T-cell (primary cell): ENCODE measurements around the gene ZBTB5. TPM values are rescaled to one million over a fixed set of nuclear protein-coding genes. Genes with fewer than 3 reads are reported as not detected.

ENCODE experiments used
- ATAC-seq, 4 experiments: fragments of 200-7000 bp in 3 of 4; fragments of 150-1000 bp in 1 of 4; cut with Tn5 transposase; replicated peaks in 1 of 4; 1 replicate in 3 of 4; 2 replicates in 1 of 4; pipeline ENCODE4 v1.10.0; 2021; ENCODE audit warnings: moderate library complexity in 3 of 4, mild to moderate bottlenecking in 2 of 4, moderate number of reproducible peaks in 1 of 4
- CTCF ChIA-PET, 2 donors: fragments of 300-600 bp; sonication (Branson Sonifier 250); formaldehyde crosslinking; loops; one replicate each; lab custom pipeline; 2022; ENCODE audit warnings: antibody characterized with exemption in 2 of 2; lab: Charles Lee
- POLR2A ChIA-PET, 2 donors: fragments of 300-600 bp; sonication (Branson Sonifier 250); formaldehyde crosslinking; loops; one replicate each; lab custom pipeline; 2022; ENCODE audit warnings: antibody characterized with exemption in 2 of 2; lab: Charles Lee
- DNase-seq, 35 experiments: peaks; one replicate each; pipeline versions ENCODE4 v3.0.0 to v3.0.0-alpha.2; 2013 to 2023
- H3K27ac ChIP-seq: one replicate; pipeline ENCODE4 v1.5.1; 2013; ENCODE audit warnings: low read length
- H3K27me3 ChIP-seq, 2 experiments: replicated peaks in 1 of 2; 1 replicate in 1 of 2; 2 replicates in 1 of 2; pipeline versions ENCODE4 v1.6.1 to v1.7.0; 2013; ENCODE audit warnings: low read length in 1 of 2, mixed read lengths in 1 of 2; ENCODE audit not compliant: control insufficient read depth in 2 of 2, insufficient read depth in 2 of 2; ENCODE audit errors: extremely low read depth in 1 of 2
- H3K36me3 ChIP-seq, 2 donors: 1 replicate in 1 of 2; 2 replicates in 1 of 2; pipeline versions ENCODE4 v1.6.1 to v1.7.0; 2013; ENCODE audit warnings: low read length in 1 of 2; ENCODE audit not compliant: control insufficient read depth in 2 of 2, insufficient read depth in 1 of 2; ENCODE audit errors: extremely low read depth in 1 of 2
- H3K4me1 ChIP-seq, 2 experiments: 1 replicate in 1 of 2; 2 replicates in 1 of 2; pipeline versions ENCODE4 v1.6.1 to v1.7.0; 2013; ENCODE audit warnings: low read length in 2 of 2, mixed read lengths in 1 of 2; ENCODE audit not compliant: insufficient read depth in 2 of 2, control insufficient read depth in 1 of 2; ENCODE audit errors: extremely low read depth in 1 of 2
- H3K4me3 ChIP-seq, 2 donors: 1 replicate in 1 of 2; 2 replicates in 1 of 2; pipeline versions ENCODE4 v1.5.1 to v1.7.0; 2013; ENCODE audit warnings: mild to moderate bottlenecking in 2 of 2, low read length in 1 of 2, moderate library complexity in 1 of 2; ENCODE audit not compliant: control insufficient read depth in 1 of 2; ENCODE audit errors: extremely low read depth in 1 of 2
- H3K9me3 ChIP-seq: 2 replicates; pipeline ENCODE4 v1.7.0; 2013
- H3K27ac Mint-ChIP-seq, 2 donors: one replicate each; pipeline ENCODE4 v1.8.0; 2020 to 2021; ENCODE audit warnings: mild to moderate bottlenecking in 2 of 2, mixed read lengths in 2 of 2
- H3K27me3 Mint-ChIP-seq, 2 donors: one replicate each; pipeline ENCODE4 v1.8.0; 2021 to 2022; ENCODE audit warnings: mixed read lengths in 2 of 2
- H3K36me3 Mint-ChIP-seq: one replicate; pipeline ENCODE4 v1.8.0; 2021; ENCODE audit warnings: mixed read lengths
- H3K4me1 Mint-ChIP-seq, 3 donors: one replicate each; pipeline ENCODE4 v1.8.0; 2020 to 2022; ENCODE audit warnings: mixed read lengths in 3 of 3, mild to moderate bottlenecking in 1 of 3
- H3K4me3 Mint-ChIP-seq, 3 donors: one replicate each; pipeline ENCODE4 v1.8.0; 2020 to 2022; ENCODE audit warnings: mild to moderate bottlenecking in 3 of 3, mixed read lengths in 3 of 3, moderate library complexity in 3 of 3
- H3K9me3 Mint-ChIP-seq, 3 donors: one replicate each; pipeline ENCODE4 v1.8.0; 2020 to 2022; ENCODE audit warnings: mixed read lengths in 3 of 3
- WGBS: methylation state at CpG from one replicate; pipeline ENCODE4 v1.1.5; 2013; ENCODE audit warnings: missing lambda C conversion rate; ENCODE audit not compliant: insufficient coverage; 5-methylcytosine and 5-hydroxymethylcytosine counted together
- total RNA-seq, 35 experiments: library from RNA in 6 of 35; stranded (reverse) in 6 of 35; fragments of 120-200 nt in 1 of 35; gene quantifications; one replicate each; pipeline versions ENCODE4 v1.2.1 to v1.2.4 and lab custom pipeline; 2013 to 2026

Gene ZBTB5
- total RNA-seq, 5 donors from 2014 or later (not counting 1 experiment from before 2014, with no cell fraction given) = 12.5 to 14.3 (median 13.3) TPM

GRCh38 chr9:37495571-37495970 is 30.3 kb upstream of the ZBTB5 start:
- POLR2A ChIA-PET = interaction anchor here in 1 of 2 donors (0.6 kb wide), 1 partner anchor 9 kb away, joined by 3 read pairs; no protein-coding TSS in a partner anchor
- H3K27me3 ChIP-seq = no peaks in the 10 kb centered on the region
- no peak for ATAC-seq
- Mint-ChIP-seq H3K4me1 (peaks cover 1 to 5% (median 5%) of the 10 kb centered on the region in 3 donors), H3K27ac (no peak overlapping the region), H3K36me3 (peaks cover 61% of the 10 kb centered on the region), H3K4me3 (no peak overlapping the region), H3K9me3 (no peaks in the 10 kb centered on the region), H3K27me3 (no peaks in the 10 kb centered on the region)
- H3K4me1 ChIP-seq = no peaks in the 10 kb centered on the region
- no peaks in the 10 kb centered on the region for H3K9me3 ChIP-seq
- 97% methylated on average over 4 of the region's 5 CpGs for WGBS
- CTCF ChIA-PET = interaction anchor here in 1 of 2 donors (0.6 kb wide), 2 partner anchors 494 to 1393 kb away, joined by 3 to 7 read pairs; no protein-coding TSS in a partner anchor
- peaks cover 19 to 86% of the 10 kb centered on the region in 2 donors for H3K36me3 ChIP-seq
- DNase-seq = no peak
- H3K27ac ChIP-seq = no peak overlapping the region
- H3K4me3 ChIP-seq = no peak overlapping the region

GRCh38 chr9:37491939-37492338 is 26.7 kb upstream of the ZBTB5 start:
- no CpG with 5 or more reads among the region's 1 CpG for WGBS
- H3K27me3 Mint-ChIP-seq = no peaks in the 10 kb centered on the region
- peaks cover 18 to 29% (median 20%) of the 10 kb centered on the region in 3 donors for H3K4me1 Mint-ChIP-seq
- POLR2A ChIA-PET = no interaction called here
- H3K9me3 ChIP-seq = no peaks in the 10 kb centered on the region
- peaks cover 3 to 13% of the 10 kb centered on the region in 2 experiments for H3K4me1 ChIP-seq
- no peak overlapping the region for H3K27ac Mint-ChIP-seq
- ATAC-seq (no peak), DNase-seq (no peak)
- peaks cover 58% of the 10 kb centered on the region for H3K36me3 Mint-ChIP-seq
- CTCF ChIA-PET = no interaction called here
- H3K4me3 Mint-ChIP-seq = no peak overlapping the region
- no peaks in the 10 kb centered on the region for H3K9me3 Mint-ChIP-seq
- H3K27me3 ChIP-seq = no peaks in the 10 kb centered on the region
- no peak overlapping the region for H3K4me3 ChIP-seq
- peaks cover 17 to 85% of the 10 kb centered on the region in 2 donors for H3K36me3 ChIP-seq
- H3K27ac ChIP-seq = no peak overlapping the region

- peaks cover under 1% of the 10 kb centered on the region in 2 donors for H3K27me3 Mint-ChIP-seq
- peak overlapping the region; percentile 83 to 93 for H3K4me3 ChIP-seq
- peaks cover 4 to 37% of the 10 kb centered on the region in 2 donors for H3K36me3 ChIP-seq
- H3K9me3 ChIP-seq = no peaks in the 10 kb centered on the region
- ChIA-PET CTCF (interaction anchor here (0.6 to 1.6 kb wide), 3 partner anchors 22 to 92 kb away, joined by 3 to 8 read pairs (median 4); partner anchors contain the start of gene ZBTB5 (in 1 of the 2)), POLR2A (interaction anchor here in 1 of 2 donors (0.6 to 2.0 kb wide), 7 partner anchors 9 to 43 kb away, joined by 3 to 10 read pairs (median 3); partner anchors contain the start of gene ZBTB5)
- ATAC-seq (no peak), DNase-seq (no peak)
- peaks cover 41 to 50% (median 41%) of the 10 kb centered on the region in 3 donors for H3K4me1 Mint-ChIP-seq
- 63% methylated on average over 3 of the region's 7 CpGs for WGBS
- H3K9me3 Mint-ChIP-seq = no peaks in the 10 kb centered on the region
- peak overlapping the region; percentile 17 for H3K27ac ChIP-seq
- H3K27ac Mint-ChIP-seq = peak overlapping the region; percentile 84 to 97
- H3K27me3 ChIP-seq = peaks cover 0 to 4% of the 10 kb centered on the region in 2 experiments
- H3K36me3 Mint-ChIP-seq = peaks cover 22% of the 10 kb centered on the region
- peaks cover 9 to 32% of the 10 kb centered on the region in 2 experiments for H3K4me1 ChIP-seq
- peak overlapping the region; percentile 89 to 97 (median 95) for H3K4me3 Mint-ChIP-seq
These were observed 21.6 kb upstream of the ZBTB5 start for GRCh38 chr9:37486616-37487548.

- H3K9me3 Mint-ChIP-seq = no peaks in the 10 kb centered on the region
- peaks cover 19% of the 10 kb centered on the region for H3K36me3 Mint-ChIP-seq
- peaks cover 6 to 7% of the 10 kb centered on the region in 2 donors for H3K27me3 Mint-ChIP-seq
- H3K27me3 ChIP-seq = peaks cover 0 to 4% of the 10 kb centered on the region in 2 experiments
- peaks cover 4 to 34% of the 10 kb centered on the region in 2 donors for H3K36me3 ChIP-seq
- peak overlapping the region; percentile 51 for H3K27ac ChIP-seq
- H3K4me1 Mint-ChIP-seq = peaks cover 40 to 50% (median 41%) of the 10 kb centered on the region in 3 donors
- peak overlapping the region; percentile 89 to 97 (median 95) for H3K4me3 Mint-ChIP-seq
- peak overlapping the region; percentile 83 to 93 for H3K4me3 ChIP-seq
- ATAC-seq (no peak), DNase-seq (no peak)
- peak overlapping the region; percentile 84 to 97 for H3K27ac Mint-ChIP-seq
- POLR2A ChIA-PET = interaction anchor here in 1 of 2 donors (0.7 to 2.0 kb wide), 5 partner anchors 10 to 106 kb away, joined by 3 to 10 read pairs (median 3); partner anchors contain the start of gene ZBTB5
- WGBS = 0% methylated on average over 7 of the region's 7 CpGs
- H3K9me3 ChIP-seq = no peaks in the 10 kb centered on the region
- CTCF ChIA-PET = interaction anchor here in 1 of 2 donors (0.5 to 1.6 kb wide), 4 partner anchors 10 to 884 kb away, joined by 4 to 8 read pairs (median 4); partner anchors contain the start of gene ZBTB5
- H3K4me1 ChIP-seq = peaks cover 9 to 32% of the 10 kb centered on the region in 2 experiments
These were observed 21.0 kb upstream of the ZBTB5 start for GRCh38 chr9:37486256-37486615.

GRCh38 chr9:37485389-37486255 is 20.4 kb upstream of the ZBTB5 start, which contains the start of gene POLR1E:
Gene POLR1E, plus strand, starts transcription at chr9:37485948. Its CDS starts 100 bp downstream, at chr9:37486048.
- Mint-ChIP-seq H3K9me3 (no peaks in the 10 kb centered on the region), H3K4me1 (peaks cover 36 to 46% (median 40%) of the 10 kb centered on the region in 3 donors), H3K36me3 (peaks cover 15% of the 10 kb centered on the region), H3K4me3 (peak within 1 kb of the TSS; percentile 89 to 97 (median 95)), H3K27ac (peak within 1 kb of the TSS; percentile 84 to 97), H3K27me3 (peaks cover 6 to 7% of the 10 kb centered on the region in 2 donors)
- DNase-seq = peak; percentile 88 to 98 (median 94)
- Histone ChIP-seq H3K4me3 (peak within 1 kb of the TSS; percentile 83 to 93), H3K27me3 (peaks cover 0 to 8% of the 10 kb centered on the region in 2 experiments), H3K27ac (peak within 1 kb of the TSS; percentile 66), H3K4me1 (peaks cover 9 to 32% of the 10 kb centered on the region in 2 experiments), H3K9me3 (no peaks in the 10 kb centered on the region), H3K36me3 (peaks cover 4 to 28% of the 10 kb centered on the region in 2 donors)
- ChIA-PET POLR2A (interaction anchor here (0.5 to 2.0 kb wide), 7 partner anchors 16 to 367 kb away, joined by 3 to 10 read pairs (median 4); partner anchors contain the start of gene ZBTB5 (in 1 of the 2)), CTCF (interaction anchor here in 1 of 2 donors (0.5 to 1.6 kb wide), 6 partner anchors 11 to 883 kb away, joined by 3 to 8 read pairs (median 4); partner anchors contain the start of gene ZBTB5)
- whole genome bisulfite sequencing = 4% methylated on average over 50 of the region's 56 CpGs
- peak; percentile 97 to 99 (median 99) for ATAC-seq
